ENCODE measurements around the gene SUFU.

Gene SUFU

GRCh38 chr10:102507521-102507920 is 3.7 kb downstream of the SUFU start:
- Histone ChIP-seq H4K20me1 (ENCODE audit: insufficient read depth, low read length) (peaks cover 19% of the 10 kb centered on the region), H3K79me2 (ENCODE audit: insufficient read depth, low read length) (peaks cover 38% of the 10 kb centered on the region), H3K4me1 (ENCODE audit: insufficient read depth, low read length) (peaks cover 23% of the 10 kb centered on the region), H3K9me3 (ENCODE audit: insufficient read depth, low read length, severe bottlenecking) (no peaks in the 10 kb centered on the region), H3K4me2 (ENCODE audit: insufficient read depth, low read length) (no peak overlapping the region), H3K4me3 (ENCODE audit: low read depth in 1 of 2, low read length in 2 of 2) (no peak overlapping the region), H2AFZ (ENCODE audit: low read depth, low read length) (no peak overlapping the region), H3K27me3 (ENCODE audit: insufficient read depth, low read length, poor library complexity) (no peaks in the 10 kb centered on the region), H3K27ac (ENCODE audit: low read length) (no peak overlapping the region), H3K36me3 (ENCODE audit: insufficient read depth, low read length) (peaks cover 54% of the 10 kb centered on the region), H3K9ac (ENCODE audit: low read depth, low read length) (no peak overlapping the region)
- ATAC-seq (ENCODE audit: insufficient read depth, low read depth) (no peak), DNase-seq (no peak)
- no peak for TF ChIP-seq EZH2 (IDR thresholded peaks at IDR 0.05; ENCODE audit: borderline replicate concordance, low read depth, low read length, severe bottlenecking)
- TF ChIP-seq, protein P1, sequence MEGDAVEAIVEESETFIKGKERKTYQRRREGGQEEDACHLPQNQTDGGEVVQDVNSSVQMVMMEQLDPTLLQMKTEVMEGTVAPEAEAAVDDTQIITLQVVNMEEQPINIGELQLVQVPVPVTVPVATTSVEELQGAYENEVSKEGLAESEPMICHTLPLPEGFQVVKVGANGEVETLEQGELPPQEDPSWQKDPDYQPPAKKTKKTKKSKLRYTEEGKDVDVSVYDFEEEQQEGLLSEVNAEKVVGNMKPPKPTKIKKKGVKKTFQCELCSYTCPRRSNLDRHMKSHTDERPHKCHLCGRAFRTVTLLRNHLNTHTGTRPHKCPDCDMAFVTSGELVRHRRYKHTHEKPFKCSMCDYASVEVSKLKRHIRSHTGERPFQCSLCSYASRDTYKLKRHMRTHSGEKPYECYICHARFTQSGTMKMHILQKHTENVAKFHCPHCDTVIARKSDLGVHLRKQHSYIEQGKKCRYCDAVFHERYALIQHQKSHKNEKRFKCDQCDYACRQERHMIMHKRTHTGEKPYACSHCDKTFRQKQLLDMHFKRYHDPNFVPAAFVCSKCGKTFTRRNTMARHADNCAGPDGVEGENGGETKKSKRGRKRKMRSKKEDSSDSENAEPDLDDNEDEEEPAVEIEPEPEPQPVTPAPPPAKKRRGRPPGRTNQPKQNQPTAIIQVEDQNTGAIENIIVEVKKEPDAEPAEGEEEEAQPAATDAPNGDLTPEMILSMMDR (IDR thresholded peaks at IDR 0.05; ENCODE audit: borderline replicate concordance, extremely low read depth, low read length, poor library complexity, severe bottlenecking) = no peak

GRCh38 chr10:102508506-102508905 is 4.7 kb downstream of the SUFU start:
- no peak for ATAC-seq (ENCODE audit: insufficient read depth, low read depth)
- TF ChIP-seq, protein P1 (IDR thresholded peaks at IDR 0.05; ENCODE audit: borderline replicate concordance, extremely low read depth, low read length, poor library complexity, severe bottlenecking) = no peak
- no peak for TF ChIP-seq EZH2 (IDR thresholded peaks at IDR 0.05; ENCODE audit: borderline replicate concordance, low read depth, low read length, severe bottlenecking)
- H3K79me2 ChIP-seq (ENCODE audit: insufficient read depth, low read length) = peaks cover 38% of the 10 kb centered on the region
- H3K36me3 ChIP-seq (ENCODE audit: insufficient read depth, low read length) = peaks cover 63% of the 10 kb centered on the region
- no peak overlapping the region for H3K4me2 ChIP-seq (ENCODE audit: insufficient read depth, low read length)
- no peaks in the 10 kb centered on the region for H3K9me3 ChIP-seq (ENCODE audit: insufficient read depth, low read length, severe bottlenecking)
- H3K27me3 ChIP-seq (ENCODE audit: insufficient read depth, low read length, poor library complexity) = no peaks in the 10 kb centered on the region
- H4K20me1 ChIP-seq (ENCODE audit: insufficient read depth, low read length) = peaks cover 19% of the 10 kb centered on the region
- H3K4me3 ChIP-seq (ENCODE audit: low read depth in 1 of 2, low read length in 2 of 2) = no peak overlapping the region
- no peak overlapping the region for H3K9ac ChIP-seq (ENCODE audit: low read depth, low read length)
- no peak overlapping the region for H2AFZ ChIP-seq (ENCODE audit: low read depth, low read length)
- H3K4me1 ChIP-seq (ENCODE audit: insufficient read depth, low read length) = peaks cover 15% of the 10 kb centered on the region
- no peak overlapping the region for H3K27ac ChIP-seq (ENCODE audit: low read length)
- DNase-seq = no peak

- peaks cover 14% of the 10 kb centered on the region for H3K4me1 ChIP-seq (ENCODE audit: insufficient read depth, low read length)
- H3K79me2 ChIP-seq (ENCODE audit: insufficient read depth, low read length) = peaks cover 32% of the 10 kb centered on the region
- no peak overlapping the region for H3K4me2 ChIP-seq (ENCODE audit: insufficient read depth, low read length)
- no peak for ATAC-seq (ENCODE audit: insufficient read depth, low read depth)
- no peaks in the 10 kb centered on the region for H3K27me3 ChIP-seq (ENCODE audit: insufficient read depth, low read length, poor library complexity)
- no peak overlapping the region for H3K27ac ChIP-seq (ENCODE audit: low read length)
- no peaks in the 10 kb centered on the region for H3K9me3 ChIP-seq (ENCODE audit: insufficient read depth, low read length, severe bottlenecking)
- no peak overlapping the region for H2AFZ ChIP-seq (ENCODE audit: low read depth, low read length)
- peaks cover 69% of the 10 kb centered on the region for H3K36me3 ChIP-seq (ENCODE audit: insufficient read depth, low read length)
- H3K9ac ChIP-seq (ENCODE audit: low read depth, low read length) = no peak overlapping the region
- DNase-seq = no peak
- TF ChIP-seq EZH2 (IDR thresholded peaks at IDR 0.05; ENCODE audit: borderline replicate concordance, low read depth, low read length, severe bottlenecking) = no peak
- TF ChIP-seq, protein P1 (IDR thresholded peaks at IDR 0.05; ENCODE audit: borderline replicate concordance, extremely low read depth, low read length, poor library complexity, severe bottlenecking) = no peak
- H3K4me3 ChIP-seq (ENCODE audit: low read depth in 1 of 2, low read length in 2 of 2) = no peak overlapping the region
- peaks cover 17% of the 10 kb centered on the region for H4K20me1 ChIP-seq (ENCODE audit: insufficient read depth, low read length)
Observed at GRCh38 chr10:102509387-102509786, 5.6 kb downstream of the SUFU start.
